Endothelial cell of umbilical vein (primary cell): ENCODE data around the gene GPR101. TPM values are rescaled to one million over a fixed set of nuclear protein-coding genes. Genes with fewer than 3 reads are reported as not detected.
"Not testable (repeated sequence)": the region's sequence is repeated elsewhere in the genome, so short reads cannot be mapped to it uniquely, and the experiment has no call there.

Experiments
- BruUV-seq: library from RNA; stranded (reverse); fragments of 400-500 nt; replicated peaks from 2 replicates; lab custom pipeline; 2021; lab: Mats Ljungman, UMichigan
- CTCF ChIA-PET: fragments of 300-600, 350-600 bp; sonication (Branson Sonifier 250); formaldehyde crosslinking; loops from one replicate; lab custom pipeline; 2021; ENCODE audit warnings: antibody characterized with exemption, inconsistent platforms; lab: Charles Lee
- POLR2A ChIA-PET: fragments of 300-600, 350-600 bp; sonication (Branson Sonifier 250); formaldehyde crosslinking; loops from one replicate; lab custom pipeline; 2021; ENCODE audit warnings: antibody characterized with exemption, inconsistent platforms; lab: Charles Lee
- DNase-seq: peaks from one replicate; pipeline ENCODE4 v3.0.0-alpha.2; 2011; ENCODE audit warnings: low read depth, low spot score
- FAIRE-seq: peaks from 2 replicates; lab custom pipeline; 2011; peaks lifted over from hg19 to GRCh38; lab: Jason Lieb, UNC
- H2AFZ ChIP-seq: 2 replicates; pipeline ENCODE4 v1.6.0; 2012; ENCODE audit warnings: low read depth, low read length, control low read depth, inconsistent platforms
- H3K27ac ChIP-seq: 2 replicates; pipeline ENCODE4 v1.5.1; 2011; ENCODE audit warnings: low read depth, mild to moderate bottlenecking, control low read depth, low read length, moderate library complexity; ENCODE audit not compliant: insufficient read depth
- H3K27me3 ChIP-seq, 2 experiments: 2 replicates each; pipeline versions ENCODE4 v1.6.0 to v1.6.1; 2011; ENCODE audit warnings: low read length in 2 of 2, mixed read lengths in 1 of 2; ENCODE audit not compliant: control insufficient read depth in 2 of 2, insufficient read depth in 2 of 2
- H3K36me3 ChIP-seq, 2 experiments: 2 replicates in 1 of 2; 3 replicates in 1 of 2; pipeline ENCODE4 v1.5.1; 2011; ENCODE audit warnings: low read length in 2 of 2, mild to moderate bottlenecking in 1 of 2, moderate library complexity in 1 of 2; ENCODE audit not compliant: control insufficient read depth in 2 of 2, insufficient read depth in 2 of 2; ENCODE audit errors: extremely low read depth in 1 of 2
- H3K4me1 ChIP-seq: 3 replicates; pipeline ENCODE4 v1.5.1; 2011; ENCODE audit warnings: mild to moderate bottlenecking, low read length; ENCODE audit not compliant: control insufficient read depth, insufficient read depth; ENCODE audit errors: extremely low read depth
- H3K4me2 ChIP-seq: 2 replicates; pipeline ENCODE4 v1.6.1; 2011; ENCODE audit warnings: low read length, control low read depth, mixed read lengths; ENCODE audit not compliant: insufficient read depth
- H3K4me3 ChIP-seq, 3 experiments: fragments of 200-600 bp in 1 of 3; sonication (generic), shearing (Covaris generic) in 1 of 3; replicated peaks in 1 of 3; 2 replicates each; pipeline ENCODE4 v1.5.1; 2011 to 2016; ENCODE audit warnings: control low read depth in 3 of 3, low read length in 3 of 3, mild to moderate bottlenecking in 2 of 3, inconsistent platforms in 1 of 3, low read depth in 1 of 3, moderate library complexity in 1 of 3; ENCODE audit not compliant: insufficient read depth in 1 of 3
- H3K79me2 ChIP-seq: 2 replicates; pipeline ENCODE4 v1.6.0; 2012; ENCODE audit warnings: low read length, inconsistent platforms; ENCODE audit not compliant: control insufficient read depth, insufficient read depth
- H3K9ac ChIP-seq: replicated peaks from 2 replicates; pipeline ENCODE3; 2011; ENCODE audit warnings: low read length, control low read depth; ENCODE audit not compliant: insufficient read depth; ENCODE audit errors: extremely low read depth
- H3K9me1 ChIP-seq: replicated peaks from 3 replicates; pipeline ENCODE4 v1.6.0; 2011; ENCODE audit warnings: mild to moderate bottlenecking, low read length; ENCODE audit not compliant: control insufficient read depth, insufficient read depth; ENCODE audit errors: extremely low read depth
- H3K9me3 ChIP-seq: replicated peaks from 2 replicates; pipeline ENCODE4 v1.5.1; 2012; ENCODE audit warnings: low read length, inconsistent platforms; ENCODE audit not compliant: control insufficient read depth, insufficient read depth
- H4K20me1 ChIP-seq: replicated peaks from 2 replicates; pipeline ENCODE3; 2011; ENCODE audit warnings: mild to moderate bottlenecking, low read length; ENCODE audit not compliant: control insufficient read depth, insufficient read depth; ENCODE audit errors: extremely low read depth
- CTCF ChIP-seq, 2 donors: IDR thresholded peaks; 1 replicate in 1 of 2; 2 replicates in 1 of 2; pipeline ENCODE4 v1.5.1; 2011; ENCODE audit warnings: low read length in 2 of 2, mild to moderate bottlenecking in 2 of 2, moderate library complexity in 2 of 2, control low read depth in 1 of 2, inconsistent platforms in 1 of 2, low read depth in 1 of 2; ENCODE audit not compliant: insufficient read depth in 1 of 2; ENCODE audit errors: extremely low read depth in 1 of 2
- EZH2 ChIP-seq: IDR thresholded peaks from 2 replicates; pipeline ENCODE4 v1.6.1; 2012; ENCODE audit warnings: borderline replicate concordance, low read depth, mild to moderate bottlenecking, moderate library complexity, low read length, inconsistent platforms; ENCODE audit not compliant: severe bottlenecking
- FOS ChIP-seq: IDR thresholded peaks from 2 replicates; pipeline ENCODE4 v1.6.1; 2011; ENCODE audit warnings: mild to moderate bottlenecking, low read length, moderate library complexity, borderline replicate concordance; ENCODE audit not compliant: insufficient read depth
- GATA2 ChIP-seq: IDR thresholded peaks from 2 replicates; pipeline ENCODE4 v1.7.0; 2011; ENCODE audit warnings: low read depth, mild to moderate bottlenecking, moderate library complexity, mixed read lengths, low read length; ENCODE audit not compliant: insufficient read length, insufficient read depth
- JUN ChIP-seq: IDR thresholded peaks from 2 replicates; pipeline ENCODE4 v1.6.1; 2011; ENCODE audit warnings: borderline replicate concordance, low read depth; ENCODE audit not compliant: insufficient read length, insufficient read depth
- MAX ChIP-seq: IDR thresholded peaks from 2 replicates; pipeline ENCODE4 v1.6.1; 2011; ENCODE audit not compliant: insufficient read depth, insufficient read length
- MYC ChIP-seq: IDR thresholded peaks from one replicate; pipeline ENCODE4 v1.6.1; 2011; ENCODE audit warnings: mild to moderate bottlenecking, low read depth, low read length
- POLR2A ChIP-seq: IDR thresholded peaks from 2 replicates; pipeline ENCODE4 v1.6.1; 2012; ENCODE audit warnings: low read depth, mild to moderate bottlenecking, control low read depth, low read length
- POLR2AphosphoS5 ChIP-seq: IDR thresholded peaks from 2 replicates; pipeline ENCODE4 v1.6.1; 2012; ENCODE audit warnings: low read depth, mild to moderate bottlenecking, control low read depth, low read length, moderate library complexity; ENCODE audit not compliant: insufficient read depth
- dilution Hi-C: fragments of 300-500 bp; cut with MboI; formaldehyde crosslinking; loops from one replicate; pipeline ENCODE4 v1.15.0; 2019; ENCODE audit warnings: low sequenced_read_pairs; ENCODE audit not compliant: extremely low pct_ligation_motif_present
- intact Hi-C: fragments of 100-400 bp; cut with micrococcal nuclease; formaldehyde crosslinking; loops from one replicate; pipeline ENCODE4 v1.10.0; 2022
- polyA plus RNA-seq, 4 experiments: library from polyadenylated mRNA; depleted of rRNA in 3 of 4; stranded (reverse) in 3 of 4; unstranded in 1 of 4; fragments of >200 nt; gene quantifications; 2 replicates each; pipeline versions ENCODE4 v1.2.1 to v1.2.3, GENCODE V29; 2011 to 2012; ENCODE audit warnings: missing spikeins in 1 of 4
- total RNA-seq: library from RNA; stranded (reverse); gene quantifications from 2 replicates; pipeline ENCODE4 v1.2.3, GENCODE V29; 2021

Gene GPR101
- total and polyA plus RNA-seq, 2 donors (not counting 3 experiments of a cell fraction or from before 2014, with no cell fraction given) = not detected

- POLR2A ChIA-PET = no interaction called here
- Histone ChIP-seq H3K4me2 (no peak overlapping the region), H4K20me1 (no peaks in the 10 kb centered on the region), H3K9me1 (no peaks in the 10 kb centered on the region), H2AFZ (no peak overlapping the region), H3K79me2 (no peaks in the 10 kb centered on the region), H3K9me3 (no peaks in the 10 kb centered on the region), H3K9ac (no peak overlapping the region), H3K27me3 (peaks cover 5% of the 10 kb centered on the region in 2 experiments), H3K36me3 (no peaks in the 10 kb centered on the region), H3K27ac (no peak overlapping the region), H3K4me3 (no peak overlapping the region), H3K4me1 (no peaks in the 10 kb centered on the region)
- DNase-seq = no peak
- FAIRE-seq = no peak
- intact Hi-C loops (loop anchor here (1.0 kb wide), 1 partner anchor 25 kb away; no protein-coding TSS in a partner anchor), dilution Hi-C loops (no loop called here)
- BruUV-seq = no TSS peak
- CTCF ChIA-PET = interaction anchor here (1.6 kb wide), 1 partner anchor 11 kb away, joined by 3 read pairs; no protein-coding TSS in a partner anchor
- TF ChIP-seq POLR2A = no peak
- TF ChIP-seq MAX = no peak
- TF ChIP-seq POLR2AphosphoS5 = no peak
- TF ChIP-seq MYC = no peak
- TF ChIP-seq FOS = no peak
- no peak for TF ChIP-seq EZH2
- no peak for TF ChIP-seq CTCF (IDR thresholded peaks at IDR 0.05; ENCODE audit: extremely low read depth in 1 of 2, insufficient read depth in 1 of 2, low read depth in 1 of 2, low read length in 2 of 2)
- no peak for TF ChIP-seq JUN
- TF ChIP-seq GATA2 = no peak
These were observed 7.9 kb downstream of the GPR101 start for GRCh38 chrX:137025930-137026329.

- FAIRE-seq, POLR2A ChIA-PET, DNase-seq, intact Hi-C loops, H3K36me3 ChIP-seq, H3K79me2 ChIP-seq, dilution Hi-C loops, H3K9me1 ChIP-seq, H3K9me3 ChIP-seq, CTCF ChIA-PET, H3K27me3 ChIP-seq, H4K20me1 ChIP-seq, H3K27ac ChIP-seq, H3K4me1 ChIP-seq, BruUV-seq, H3K9ac ChIP-seq, H2AFZ ChIP-seq, H3K4me2 ChIP-seq, H3K4me3 ChIP-seq: not testable (repeated sequence)
These were observed 33.6 kb downstream of the GPR101 start for GRCh38 chrX:137000236-137000635.
